HG03342 (cell line): ENCODE measurements around the gene BTN1A1.

Source experiments
- ATAC-seq: cut with Tn5 transposase; IDR thresholded peaks from one replicate; pipeline ENCODE4 v1.9.1; 2021; ENCODE audit warnings: mild to moderate bottlenecking, moderate library complexity; ENCODE audit not compliant: unreplicated experiment

The BTN1A1 gene

GRCh38 chr6:26475823-26476729 lies 24.0 kb upstream of the BTN1A1 start:
- ATAC-seq: no peak

GRCh38 chr6:26476896-26477295 lies 23.2 kb upstream of the BTN1A1 start:
- ATAC-seq: no peak

- ATAC-seq: no peak
Observed at GRCh38 chr6:26477426-26477825, 22.7 kb upstream of the BTN1A1 start.

- ATAC-seq: no peak
Observed at GRCh38 chr6:26478100-26478984, 21.8 kb upstream of the BTN1A1 start.

GRCh38 chr6:26478985-26479278 lies 21.2 kb upstream of the BTN1A1 start:
- no peak for ATAC-seq

- ATAC-seq: no peak
Observed at GRCh38 chr6:26482338-26482737, 17.8 kb upstream of the BTN1A1 start.

- ATAC-seq: no peak
Observed at GRCh38 chr6:26483727-26484126, 16.4 kb upstream of the BTN1A1 start.

- no peak for ATAC-seq
Observed at GRCh38 chr6:26484161-26484560, 15.9 kb upstream of the BTN1A1 start.

- ATAC-seq: no peak
Observed at GRCh38 chr6:26485112-26485780, 14.9 kb upstream of the BTN1A1 start.

- ATAC-seq: no peak
Observed at GRCh38 chr6:26486358-26486757, 13.7 kb upstream of the BTN1A1 start.

GRCh38 chr6:26487466-26487865 lies 12.6 kb upstream of the BTN1A1 start:
- no peak for ATAC-seq

GRCh38 chr6:26489996-26490964 lies 9.8 kb upstream of the BTN1A1 start:
- no peak for ATAC-seq

GRCh38 chr6:26491604-26492003 lies 8.5 kb upstream of the BTN1A1 start:
- no peak for ATAC-seq

- ATAC-seq: no peak
Observed at GRCh38 chr6:26493258-26493657, 6.8 kb upstream of the BTN1A1 start.

GRCh38 chr6:26494117-26494516 lies 6.0 kb upstream of the BTN1A1 start:
- ATAC-seq: no peak

GRCh38 chr6:26495281-26495680 lies 4.8 kb upstream of the BTN1A1 start:
- ATAC-seq: no peak

- ATAC-seq: no peak
Observed at GRCh38 chr6:26497610-26498009, 2.5 kb upstream of the BTN1A1 start.

GRCh38 chr6:26501482-26501986 lies 1.4 kb downstream of the BTN1A1 start:
- no peak for ATAC-seq

GRCh38 chr6:26502165-26502564 lies 2.1 kb downstream of the BTN1A1 start:
- no peak for ATAC-seq

- ATAC-seq: no peak
Observed at GRCh38 chr6:26502626-26503025, 2.5 kb downstream of the BTN1A1 start.
